IMR-90 (cell line): Measurements from ENCODE around the gene ITSN1.

Source experiments
- BHLHE40 ChIP-seq: fragments of 150-350 bp; IDR thresholded peaks from 2 replicates; pipeline ENCODE4 v1.6.1; 2016; ENCODE audit warnings: mild to moderate bottlenecking, low read depth, low read length
- CEBPB ChIP-seq: IDR thresholded peaks from 2 replicates; pipeline ENCODE4 v1.6.1; 2012; ENCODE audit warnings: low read depth, low read length, improper control_type of control experiment
- CHD1 ChIP-seq: IDR thresholded peaks from 2 replicates; pipeline ENCODE4 v1.6.1; 2012; ENCODE audit warnings: low read depth, low read length, improper control_type of control experiment
- CTCF ChIP-seq: conservative IDR thresholded peaks from 2 replicates; pipeline ENCODE4 v1.5.1; 2012; ENCODE audit warnings: mild to moderate bottlenecking, low read depth, low read length, improper control_type of control experiment
- FOS ChIP-seq: fragments of 150-350 bp; IDR thresholded peaks from 2 replicates; pipeline ENCODE4 v1.6.1; 2016; ENCODE audit warnings: low read depth, low read length
- MAFK ChIP-seq: IDR thresholded peaks from 2 replicates; pipeline ENCODE4 v1.6.1; 2012; ENCODE audit warnings: low read depth, low read length, improper control_type of control experiment
- MAZ ChIP-seq: IDR thresholded peaks from 2 replicates; pipeline ENCODE4 v1.6.1; 2012; ENCODE audit warnings: low read depth, mild to moderate bottlenecking, low read length, improper control_type of control experiment, moderate library complexity, borderline replicate concordance
- MXI1 ChIP-seq: IDR thresholded peaks from 2 replicates; pipeline ENCODE4 v1.6.1; 2012; ENCODE audit warnings: low read depth, mild to moderate bottlenecking, low read length, moderate library complexity, borderline replicate concordance
- POLR2A ChIP-seq: IDR thresholded peaks from 2 replicates; pipeline ENCODE4 v1.6.1; 2012; ENCODE audit warnings: mild to moderate bottlenecking, low read depth, low read length
- RAD21 ChIP-seq: IDR thresholded peaks from 2 replicates; pipeline ENCODE4 v1.6.1; 2012; ENCODE audit warnings: low read length, improper control_type of control experiment
- RCOR1 ChIP-seq: IDR thresholded peaks from 2 replicates; pipeline ENCODE4 v1.6.1; 2012; ENCODE audit warnings: mild to moderate bottlenecking, low read length, improper control_type of control experiment; ENCODE audit not compliant: insufficient replicate concordance
- RFX5 ChIP-seq: IDR thresholded peaks from 2 replicates; pipeline ENCODE4 v1.8.0; 2012; ENCODE audit warnings: low read depth, mild to moderate bottlenecking, low read length, moderate library complexity
- USF2 ChIP-seq: fragments of 150-350 bp; IDR thresholded peaks from 2 replicates; pipeline ENCODE4 v1.6.1; 2017; ENCODE audit warnings: mild to moderate bottlenecking, antibody characterized with exemption, low read length, low read depth

DNA sequence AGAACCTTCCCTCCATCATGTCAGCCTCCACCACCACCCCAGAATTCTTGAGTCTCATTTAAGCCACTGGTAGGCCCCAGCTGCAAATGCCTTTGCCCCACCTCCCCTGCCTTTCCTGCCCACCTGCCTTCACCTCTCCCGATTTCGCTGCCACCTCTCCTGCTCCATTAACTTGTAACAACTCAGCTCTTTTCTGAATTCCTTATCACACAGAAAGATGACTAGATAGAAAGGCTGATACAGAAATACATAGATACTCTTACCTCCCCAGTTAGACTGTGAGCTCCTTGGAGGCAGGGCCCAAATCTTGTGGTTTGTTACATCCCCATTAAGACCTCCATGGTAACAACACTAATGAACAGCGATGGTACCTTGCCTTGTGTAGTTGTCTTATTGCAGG, 203.8 kb downstream of the ITSN1 start:
- no peak for TF ChIP-seq RCOR1
- TF ChIP-seq CTCF, result no peak
- TF ChIP-seq POLR2A, result no peak
- TF ChIP-seq CHD1, result no peak
- TF ChIP-seq FOS, result no peak
- TF ChIP-seq RAD21, result no peak
- no peak for TF ChIP-seq CEBPB
- TF ChIP-seq USF2, result no peak
- TF ChIP-seq MXI1, result no peak
- no peak for TF ChIP-seq BHLHE40
- no peak for TF ChIP-seq RFX5
- no peak for TF ChIP-seq MAFK
- no peak for TF ChIP-seq MAZ
